Measurements from ENCODE around the gene EDC4. TPM values are rescaled to one million over a fixed set of nuclear protein-coding genes. Genes with fewer than 3 reads are reported as not detected.

The EDC4 gene
- polyA plus RNA-seq, 2 donors = 26.9 to 27.7 TPM

Other genes with a start within 250 kb of the EDC4 start
- 1 to 10 TPM; 1.2 to 4.3 TPM for gene CARMIL2, start 227.9 kb upstream of the EDC4 start, polyA plus RNA-seq
- 10 to 100 TPM in 1 of 2 donors, 1 to 10 TPM in 1; 6.7 to 10.3 TPM for gene ACD, start 212.8 kb upstream of the EDC4 start, polyA plus RNA-seq
- gene PARD6A, start 212.1 kb upstream of the EDC4 start, polyA plus RNA-seq = 1 to 10 TPM; 1.2 to 1.7 TPM
- gene ENKD1, start 206.3 kb upstream of the EDC4 start, polyA plus RNA-seq = 10 to 100 TPM; 10.6 to 16.0 TPM
- gene C16orf86, start 206.2 kb upstream of the EDC4 start, polyA plus RNA-seq = 1 to 10 TPM; 1.8 to 2.0 TPM
- 10 to 100 TPM; 36.8 to 49.6 TPM for gene GFOD2, start 153.7 kb upstream of the EDC4 start, polyA plus RNA-seq
- gene RANBP10, start 66.5 kb upstream of the EDC4 start, polyA plus RNA-seq = 10 to 100 TPM in 1 of 2 donors, 1 to 10 TPM in 1; 8.4 to 10.2 TPM
- 1 to 10 TPM in 1 of 2 donors, under 1 TPM in 1; 0.72 to 1.8 TPM for gene TSNAXIP1, start 66.2 kb upstream of the EDC4 start, polyA plus RNA-seq
- 10 to 100 TPM in 1 of 2 donors, 1 to 10 TPM in 1; 6.8 to 17.9 TPM for gene THAP11, start 30.7 kb upstream of the EDC4 start, polyA plus RNA-seq
- 100 to 1,000 TPM in 1 of 2 donors, 10 to 100 TPM in 1; 95.4 to 109 TPM for gene NUTF2, start 26.1 kb upstream of the EDC4 start, polyA plus RNA-seq
- gene CENPT, start 25.4 kb upstream of the EDC4 start, polyA plus RNA-seq = 10 to 100 TPM; 35.5 to 65.0 TPM
- 1 to 10 TPM in 1 of 2 donors, under 1 TPM in 1; 0.41 to 1.5 TPM for gene NRN1L, start 11.8 kb downstream of the EDC4 start, polyA plus RNA-seq
- gene PSKH1, start 20.2 kb downstream of the EDC4 start, polyA plus RNA-seq = 10 to 100 TPM; 12.5 to 13.7 TPM
- under 1 TPM; 0.41 to 0.77 TPM for gene CTRL, start 58.8 kb downstream of the EDC4 start, polyA plus RNA-seq
- 10 to 100 TPM; 39.5 to 54.8 TPM for gene PSMB10, start 63.8 kb downstream of the EDC4 start, polyA plus RNA-seq
- gene LCAT, start 71.1 kb downstream of the EDC4 start, polyA plus RNA-seq = 10 to 100 TPM in 1 of 2 donors, 1 to 10 TPM in 1; 6.2 to 22.9 TPM
- 10 to 100 TPM in 1 of 2 donors, 1 to 10 TPM in 1; 9.1 to 17.4 TPM for gene SLC12A4, start 95.6 kb downstream of the EDC4 start, polyA plus RNA-seq
- under 1 TPM in 1 of 2 donors, not detected in 1; 0.01 TPM for gene DPEP3, start 107.4 kb downstream of the EDC4 start, polyA plus RNA-seq
- gene DPEP2, start 126.4 kb downstream of the EDC4 start, polyA plus RNA-seq = under 1 TPM; 0.41 to 0.57 TPM
- under 1 TPM in 1 of 2 donors, not detected in 1; 0.04 TPM for gene DPEP2NB, start 142.9 kb downstream of the EDC4 start, polyA plus RNA-seq
- gene DDX28, start 150.2 kb downstream of the EDC4 start, polyA plus RNA-seq = 10 to 100 TPM in 1 of 2 donors, 1 to 10 TPM in 1; 4.0 to 13.1 TPM
- 10 to 100 TPM in 1 of 2 donors, 1 to 10 TPM in 1; 6.2 to 11.1 TPM for gene DUS2, start 150.2 kb downstream of the EDC4 start, polyA plus RNA-seq
- gene NFATC3, start 212.3 kb downstream of the EDC4 start, polyA plus RNA-seq = 1 to 10 TPM; 4.0 to 5.5 TPM